Measurements from ENCODE around the gene PTPRQ.

The PTPRQ gene

GRCh38 chr12:80707830-80708258 lies 263.8 kb downstream of the PTPRQ start:
- DNase-seq, result no peak

GRCh38 chr12:80708259-80708974 lies 264.4 kb downstream of the PTPRQ start:
- no peak for DNase-seq

- no peak for DNase-seq
Measured at GRCh38 chr12:80708975-80709328, 264.9 kb downstream of the PTPRQ start.

- no peak for DNase-seq
Measured at GRCh38 chr12:80709811-80710726, 266.0 kb downstream of the PTPRQ start.

GRCh38 chr12:80710727-80711449 lies 266.9 kb downstream of the PTPRQ start:
- no peak for DNase-seq

- DNase-seq, result no peak
Measured at GRCh38 chr12:80711866-80712265, 267.8 kb downstream of the PTPRQ start.

- no peak for DNase-seq
Measured at GRCh38 chr12:80712866-80713265, 268.8 kb downstream of the PTPRQ start.

GRCh38 chr12:80713419-80713818 lies 269.4 kb downstream of the PTPRQ start:
- DNase-seq, result no peak

- no peak for DNase-seq
Measured at GRCh38 chr12:80714055-80714454, 270.0 kb downstream of the PTPRQ start.

GRCh38 chr12:80714846-80715245 lies 270.8 kb downstream of the PTPRQ start:
- no peak for DNase-seq

GRCh38 chr12:80715713-80716249 lies 271.7 kb downstream of the PTPRQ start:
- no peak for DNase-seq

- DNase-seq, result no peak
Measured at GRCh38 chr12:80716696-80717469, 272.8 kb downstream of the PTPRQ start, which contains the start of gene MYF5. Gene MYF5, plus strand, starts transcription at chr12:80716912. Its CDS starts 152 bp downstream, at chr12:80717064.

- no peak for DNase-seq
Measured at GRCh38 chr12:80717856-80718255, 273.8 kb downstream of the PTPRQ start.

- no peak for DNase-seq
Measured at GRCh38 chr12:80720516-80720915, 276.5 kb downstream of the PTPRQ start.

- no peak for DNase-seq
Measured at GRCh38 chr12:80721326-80721725, 277.3 kb downstream of the PTPRQ start.
